Dendritic cell treated with granulocyte-macrophage colony-stimulating factor and Interleukin-4, amounts not matched to agents 40 ng/mL and 50 ng/mL, for 4 days (primary cell): Measurements from ENCODE around the gene SYNJ1.
"Not testable (repeated sequence)": the region's sequence is repeated elsewhere in the genome, so short reads cannot be mapped to it uniquely, and the experiment has no call there.

ENCODE experiments used
- H3K27ac Mint-ChIP-seq: one replicate; pipeline ENCODE4 v1.8.0; 2022; ENCODE audit warnings: mild to moderate bottlenecking, mixed read lengths
- H3K27me3 Mint-ChIP-seq: one replicate; pipeline ENCODE4 v1.8.0; 2022; ENCODE audit warnings: mild to moderate bottlenecking, mixed read lengths
- H3K36me3 Mint-ChIP-seq: one replicate; pipeline ENCODE4 v1.8.0; 2022; ENCODE audit warnings: low read depth, mixed read lengths
- H3K4me1 Mint-ChIP-seq: one replicate; pipeline ENCODE4 v1.8.0; 2022; ENCODE audit warnings: low read depth, mixed read lengths
- H3K4me3 Mint-ChIP-seq: one replicate; pipeline ENCODE4 v1.8.0; 2022; ENCODE audit warnings: mild to moderate bottlenecking, moderate library complexity, mixed read lengths
- H3K9me3 Mint-ChIP-seq: one replicate; pipeline ENCODE4 v1.8.0; 2022; ENCODE audit warnings: mixed read lengths
- intact Hi-C: fragments of 100-400 bp; cut with micrococcal nuclease; formaldehyde crosslinking; loops from one replicate; pipeline ENCODE4 v1.15.0; 2022

Gene SYNJ1, protein sequence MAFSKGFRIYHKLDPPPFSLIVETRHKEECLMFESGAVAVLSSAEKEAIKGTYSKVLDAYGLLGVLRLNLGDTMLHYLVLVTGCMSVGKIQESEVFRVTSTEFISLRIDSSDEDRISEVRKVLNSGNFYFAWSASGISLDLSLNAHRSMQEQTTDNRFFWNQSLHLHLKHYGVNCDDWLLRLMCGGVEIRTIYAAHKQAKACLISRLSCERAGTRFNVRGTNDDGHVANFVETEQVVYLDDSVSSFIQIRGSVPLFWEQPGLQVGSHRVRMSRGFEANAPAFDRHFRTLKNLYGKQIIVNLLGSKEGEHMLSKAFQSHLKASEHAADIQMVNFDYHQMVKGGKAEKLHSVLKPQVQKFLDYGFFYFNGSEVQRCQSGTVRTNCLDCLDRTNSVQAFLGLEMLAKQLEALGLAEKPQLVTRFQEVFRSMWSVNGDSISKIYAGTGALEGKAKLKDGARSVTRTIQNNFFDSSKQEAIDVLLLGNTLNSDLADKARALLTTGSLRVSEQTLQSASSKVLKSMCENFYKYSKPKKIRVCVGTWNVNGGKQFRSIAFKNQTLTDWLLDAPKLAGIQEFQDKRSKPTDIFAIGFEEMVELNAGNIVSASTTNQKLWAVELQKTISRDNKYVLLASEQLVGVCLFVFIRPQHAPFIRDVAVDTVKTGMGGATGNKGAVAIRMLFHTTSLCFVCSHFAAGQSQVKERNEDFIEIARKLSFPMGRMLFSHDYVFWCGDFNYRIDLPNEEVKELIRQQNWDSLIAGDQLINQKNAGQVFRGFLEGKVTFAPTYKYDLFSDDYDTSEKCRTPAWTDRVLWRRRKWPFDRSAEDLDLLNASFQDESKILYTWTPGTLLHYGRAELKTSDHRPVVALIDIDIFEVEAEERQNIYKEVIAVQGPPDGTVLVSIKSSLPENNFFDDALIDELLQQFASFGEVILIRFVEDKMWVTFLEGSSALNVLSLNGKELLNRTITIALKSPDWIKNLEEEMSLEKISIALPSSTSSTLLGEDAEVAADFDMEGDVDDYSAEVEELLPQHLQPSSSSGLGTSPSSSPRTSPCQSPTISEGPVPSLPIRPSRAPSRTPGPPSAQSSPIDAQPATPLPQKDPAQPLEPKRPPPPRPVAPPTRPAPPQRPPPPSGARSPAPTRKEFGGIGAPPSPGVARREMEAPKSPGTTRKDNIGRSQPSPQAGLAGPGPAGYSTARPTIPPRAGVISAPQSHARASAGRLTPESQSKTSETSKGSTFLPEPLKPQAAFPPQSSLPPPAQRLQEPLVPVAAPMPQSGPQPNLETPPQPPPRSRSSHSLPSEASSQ (N-terminal part only)

DNA sequence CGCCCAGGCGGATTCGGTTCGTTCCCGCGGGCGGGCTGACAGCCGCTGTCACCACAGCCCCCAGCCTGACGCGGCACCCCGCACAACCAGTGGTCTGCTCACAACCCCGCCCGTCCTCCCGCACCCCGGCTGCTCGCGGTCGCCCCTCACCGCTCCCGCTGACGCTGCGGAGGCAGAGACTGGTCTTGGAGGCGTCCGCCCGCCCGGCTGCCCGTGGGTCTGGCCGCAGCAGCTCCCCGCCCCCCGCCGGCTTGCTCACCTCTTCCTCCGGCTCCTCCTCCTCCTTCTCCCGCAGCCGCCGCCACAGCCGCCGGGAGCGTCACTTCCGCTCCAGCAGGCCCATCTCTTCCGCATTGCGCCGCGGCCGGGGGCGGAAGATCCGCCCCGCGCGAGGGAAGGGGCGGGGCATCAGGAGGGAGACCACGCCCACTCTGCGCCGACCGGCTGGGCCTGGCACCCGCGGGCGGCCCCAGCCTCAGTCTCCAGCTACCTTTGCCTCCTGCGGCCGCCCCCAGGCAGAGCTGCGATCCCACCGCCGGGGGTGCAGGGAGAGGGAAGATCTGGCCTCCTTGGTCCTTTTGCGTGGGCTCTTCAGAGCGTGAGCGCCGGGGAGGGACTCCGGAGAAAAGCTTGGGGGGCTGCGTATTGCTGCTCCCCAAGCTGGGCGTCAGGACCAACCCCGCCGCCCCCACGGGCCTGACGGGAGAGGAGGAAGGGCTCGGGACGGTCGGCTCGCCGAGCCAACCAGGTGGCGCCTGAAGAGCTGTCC lies at the start of gene SYNJ1:
Gene SYNJ1, minus strand, starts transcription at position 327 of the 769 bp plus-strand sequence. CDS start 1,118 bp downstream, outside the sequence.
- peaks cover 45% of the 10 kb centered on the region for H3K36me3 Mint-ChIP-seq
- peaks cover 41% of the 10 kb centered on the region for H3K4me1 Mint-ChIP-seq
- H3K4me3 Mint-ChIP-seq: peak within 1 kb of the TSS; percentile 99
- no peaks in the 10 kb centered on the region for H3K9me3 Mint-ChIP-seq
- H3K27me3 Mint-ChIP-seq: no peaks in the 10 kb centered on the region
- intact Hi-C loops: loop anchor here (2.0 kb wide), 1 partner anchor 43 kb away; the partner anchor contains the start of gene PAXBP1
- peak within 1 kb of the TSS; percentile 99 for H3K27ac Mint-ChIP-seq

DNA sequence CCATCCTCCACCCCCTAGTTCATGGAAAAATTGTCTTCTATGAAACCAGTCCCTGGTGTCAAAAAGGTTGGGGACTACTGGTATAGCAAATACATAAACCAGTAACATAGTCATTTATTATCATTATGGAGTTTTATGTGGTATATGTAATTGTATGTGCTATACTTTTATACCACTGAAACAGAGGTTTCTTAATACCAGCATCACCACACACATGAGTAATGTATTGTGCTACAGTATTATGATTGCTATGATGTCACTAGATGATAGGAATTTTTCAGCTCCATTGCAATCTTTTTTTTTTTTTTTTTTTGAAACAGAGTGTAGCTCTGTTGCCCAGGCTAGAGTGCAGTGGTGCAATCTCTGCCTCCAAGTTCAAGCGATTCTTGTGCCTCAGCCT lies 49.5 kb upstream of the SYNJ1 start:
- no peaks in the 10 kb centered on the region for H3K36me3 Mint-ChIP-seq
- no peak overlapping the region for H3K27ac Mint-ChIP-seq
- intact Hi-C loops: no loop called here
- H3K9me3 Mint-ChIP-seq: no peaks in the 10 kb centered on the region
- no peaks in the 10 kb centered on the region for H3K27me3 Mint-ChIP-seq
- peaks cover 14% of the 10 kb centered on the region for H3K4me1 Mint-ChIP-seq
- no peak overlapping the region for H3K4me3 Mint-ChIP-seq

DNA sequence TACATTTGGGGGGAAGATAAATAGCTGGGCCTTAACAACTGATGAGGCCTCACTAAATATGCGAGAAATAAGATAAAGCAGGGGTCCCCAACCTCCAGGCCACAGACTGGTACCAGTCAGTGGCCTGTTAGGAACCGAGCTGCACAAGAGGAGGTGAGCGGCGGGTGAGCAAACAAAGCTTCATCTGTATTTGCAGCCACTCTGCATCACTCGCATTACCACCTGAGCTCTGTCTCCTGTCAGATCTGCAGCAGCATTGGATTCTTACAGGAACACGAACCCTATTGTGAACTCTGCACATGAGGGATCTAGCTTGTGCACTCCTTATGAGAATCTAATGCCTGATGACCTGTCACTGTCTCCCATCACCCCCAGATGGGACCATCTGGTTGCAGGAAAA lies 48.9 kb upstream of the SYNJ1 start:
- H3K27me3 Mint-ChIP-seq: no peaks in the 10 kb centered on the region
- H3K27ac Mint-ChIP-seq: no peak overlapping the region
- no peak overlapping the region for H3K4me3 Mint-ChIP-seq
- H3K9me3 Mint-ChIP-seq: no peaks in the 10 kb centered on the region
- peaks cover under 1% of the 10 kb centered on the region for H3K36me3 Mint-ChIP-seq
- H3K4me1 Mint-ChIP-seq: peaks cover 14% of the 10 kb centered on the region
- intact Hi-C loops: no loop called here

GRCh38 chr21:32773048-32773344 lies 45.2 kb upstream of the SYNJ1 start:
- not testable (repeated sequence) for H3K27me3 Mint-ChIP-seq, H3K9me3 Mint-ChIP-seq
- Mint-ChIP-seq H3K27ac (peak overlapping the region; percentile 91), H3K4me3 (peak overlapping the region; percentile 98), H3K36me3 (peaks cover 23% of the 10 kb centered on the region), H3K4me1 (peaks cover 17% of the 10 kb centered on the region)
- intact Hi-C loops: loop anchor here (5.0 kb wide), 1 partner anchor 54 kb away; no protein-coding TSS in a partner anchor

DNA sequence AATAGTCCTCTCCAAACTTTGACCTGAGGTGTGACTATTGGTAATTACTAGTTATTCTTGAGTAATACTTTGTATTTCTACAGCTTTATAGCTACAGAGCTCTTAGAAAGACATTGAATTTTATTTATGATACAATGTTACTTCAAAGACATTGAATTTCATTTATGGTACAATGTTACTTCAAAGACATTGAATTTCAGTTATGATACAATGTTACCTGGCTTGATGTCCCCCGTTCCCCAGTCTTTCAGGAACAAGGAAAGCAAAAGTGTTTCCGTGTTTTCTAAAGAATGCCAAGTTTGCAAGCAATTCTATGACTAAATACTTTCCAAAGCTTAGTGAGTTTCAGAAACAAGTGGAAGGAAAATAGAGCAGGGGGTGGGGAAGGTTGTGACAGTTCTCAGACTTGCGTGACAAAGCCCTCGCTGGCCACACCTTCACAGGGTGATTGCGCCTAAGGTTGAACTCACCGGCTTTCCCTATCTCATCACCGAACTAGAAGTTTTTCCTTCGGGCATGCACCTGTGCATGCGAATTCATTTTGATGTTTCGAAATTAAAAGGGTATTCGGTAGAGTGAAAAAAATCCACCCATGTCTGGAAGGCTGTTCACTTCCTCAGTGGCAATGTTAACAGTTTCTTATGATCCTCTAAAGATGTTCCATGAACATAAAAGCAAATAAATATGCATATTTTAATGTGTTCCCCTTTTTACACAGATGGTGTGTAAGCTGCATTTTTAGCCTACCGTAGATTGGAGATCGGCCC lies 44.7 kb upstream of the SYNJ1 start:
- peak overlapping the region; percentile 98 for H3K4me3 Mint-ChIP-seq
- peaks cover 22% of the 10 kb centered on the region for H3K4me1 Mint-ChIP-seq
- H3K27ac Mint-ChIP-seq: peak overlapping the region; percentile 91
- intact Hi-C loops: loop anchor here (5.0 kb wide), 1 partner anchor 55 kb away; no protein-coding TSS in a partner anchor
- peaks cover 29% of the 10 kb centered on the region for H3K36me3 Mint-ChIP-seq
- no peaks in the 10 kb centered on the region for H3K27me3 Mint-ChIP-seq
- H3K9me3 Mint-ChIP-seq: no peaks in the 10 kb centered on the region

DNA sequence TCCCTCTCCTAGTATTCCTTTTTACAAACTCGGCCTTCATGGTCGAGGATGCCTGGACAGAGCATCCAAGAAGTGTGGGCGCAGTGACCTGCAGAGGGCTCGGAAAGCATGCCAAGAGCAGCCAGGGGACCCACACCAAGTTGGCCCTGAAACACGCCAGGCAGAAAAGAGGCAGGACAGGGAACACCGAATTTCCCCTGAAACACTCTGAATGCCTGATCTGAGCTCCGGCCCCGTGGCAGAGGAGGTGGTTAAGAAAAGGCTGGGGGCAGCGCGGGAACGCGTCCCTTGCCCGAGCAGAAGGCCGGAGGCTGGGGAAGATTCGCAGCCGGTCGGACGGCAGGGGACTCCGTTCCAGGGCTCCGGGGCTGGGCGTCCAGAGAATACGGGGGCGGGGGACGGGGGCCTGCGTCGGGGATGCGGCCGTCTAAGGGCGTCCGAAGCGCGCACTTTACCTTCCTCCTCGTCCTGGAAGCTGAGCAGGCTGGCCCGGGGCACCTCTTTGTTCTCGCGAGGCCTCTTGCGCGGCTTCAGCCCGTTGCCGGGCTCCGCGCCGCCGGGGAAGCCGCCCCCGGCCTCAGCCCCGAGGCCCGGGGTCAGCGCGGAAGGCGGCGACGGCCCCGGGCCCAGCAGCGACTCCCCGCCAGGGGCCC lies 43.2 kb upstream of the SYNJ1 start:
- Mint-ChIP-seq H3K27me3 (no peaks in the 10 kb centered on the region), H3K27ac (peak overlapping the region; percentile 91), H3K4me1 (peaks cover 36% of the 10 kb centered on the region), H3K9me3 (no peaks in the 10 kb centered on the region), H3K36me3 (peaks cover 43% of the 10 kb centered on the region), H3K4me3 (peak overlapping the region; percentile 85)
- intact Hi-C loops: loop anchor here (2.0 to 5.0 kb wide), 2 partner anchors 42 to 56 kb away; partner anchors contain the start of gene SYNJ1

DNA sequence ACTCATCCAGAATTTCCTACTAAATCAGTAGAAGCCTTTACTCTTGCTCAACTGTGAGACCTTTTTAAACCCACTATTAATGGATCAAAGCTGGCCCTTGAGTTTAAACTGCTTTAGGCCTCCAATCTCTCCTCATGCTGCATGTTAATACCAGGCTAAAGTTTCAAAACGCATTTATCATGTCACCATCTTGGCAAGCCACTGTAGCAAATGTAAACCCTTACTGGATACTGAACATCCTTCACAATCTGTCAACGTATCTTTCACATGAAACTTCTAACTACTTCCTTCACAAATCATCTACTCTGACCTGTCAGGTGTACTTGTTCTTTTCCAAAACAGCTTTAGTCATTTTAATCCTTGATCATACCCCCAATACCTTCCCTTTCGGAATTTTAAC lies 40.7 kb upstream of the SYNJ1 start:
- intact Hi-C loops: no loop called here
- Mint-ChIP-seq H3K4me3 (no peak overlapping the region), H3K9me3 (no peaks in the 10 kb centered on the region), H3K27me3 (no peaks in the 10 kb centered on the region), H3K27ac (no peak overlapping the region), H3K36me3 (peaks cover 68% of the 10 kb centered on the region), H3K4me1 (peaks cover 50% of the 10 kb centered on the region)

DNA sequence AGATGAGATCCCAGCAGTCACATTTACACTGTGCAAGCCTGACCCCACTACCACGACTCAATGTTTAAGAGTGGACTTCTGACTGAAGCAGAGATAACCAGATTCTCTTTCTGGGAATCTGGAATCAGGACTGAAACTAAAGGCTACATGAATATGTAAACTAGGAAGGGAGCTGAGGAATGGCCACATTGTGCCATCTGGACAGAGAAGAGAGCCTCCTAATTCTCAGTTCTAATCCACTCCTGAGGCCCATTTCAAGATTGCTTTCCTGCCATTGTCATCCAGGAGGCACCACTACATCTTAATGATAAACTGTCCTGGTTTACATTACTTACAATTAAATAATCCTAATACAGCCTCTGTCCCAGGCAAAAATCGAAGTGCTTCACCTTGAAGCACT lies 37.2 kb upstream of the SYNJ1 start:
- Mint-ChIP-seq H3K9me3 (no peaks in the 10 kb centered on the region), H3K36me3 (peaks cover 85% of the 10 kb centered on the region), H3K27ac (no peak overlapping the region), H3K27me3 (no peaks in the 10 kb centered on the region), H3K4me3 (no peak overlapping the region), H3K4me1 (peaks cover 42% of the 10 kb centered on the region)
- intact Hi-C loops: no loop called here

DNA sequence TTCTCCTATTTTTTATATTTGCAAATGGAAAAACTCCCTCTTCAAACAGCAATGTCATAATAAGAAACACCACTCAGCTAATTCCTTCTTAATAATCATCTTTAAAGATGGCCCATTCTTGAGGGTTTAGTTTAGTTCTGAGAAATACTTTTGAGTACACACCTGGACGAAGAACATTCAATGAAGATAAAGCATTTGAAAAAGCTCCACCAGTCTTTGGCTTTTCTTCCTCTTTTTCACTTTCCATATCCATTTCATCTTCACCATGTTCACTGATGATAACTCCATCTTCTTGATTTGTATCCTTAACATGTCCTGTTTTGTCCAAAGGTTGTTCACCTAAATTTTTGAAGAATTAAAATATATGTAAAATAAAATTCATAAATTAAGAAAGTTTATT lies 36.4 kb upstream of the SYNJ1 start:
- peaks cover 94% of the 10 kb centered on the region for H3K36me3 Mint-ChIP-seq

GRCh38 chr21:32757804-32758203 lies 30.0 kb upstream of the SYNJ1 start:
- no peaks in the 10 kb centered on the region for H3K4me1 Mint-ChIP-seq
- no peaks in the 10 kb centered on the region for H3K9me3 Mint-ChIP-seq
- H3K27me3 Mint-ChIP-seq: no peaks in the 10 kb centered on the region
- H3K27ac Mint-ChIP-seq: no peak overlapping the region
- intact Hi-C loops: no loop called here
- no peak overlapping the region for H3K4me3 Mint-ChIP-seq
- peaks cover 88% of the 10 kb centered on the region for H3K36me3 Mint-ChIP-seq

More for the DNA sequence above, 36.4 kb upstream of the SYNJ1 start:
- Mint-ChIP-seq H3K27ac (no peak overlapping the region), H3K27me3 (no peaks in the 10 kb centered on the region), H3K4me1 (peaks cover 42% of the 10 kb centered on the region), H3K4me3 (no peak overlapping the region), H3K9me3 (no peaks in the 10 kb centered on the region)
- intact Hi-C loops: no loop called here

- peaks cover 92% of the 10 kb centered on the region for H3K36me3 Mint-ChIP-seq
- intact Hi-C loops: no loop called here
- H3K4me1 Mint-ChIP-seq: no peaks in the 10 kb centered on the region
- H3K27me3 Mint-ChIP-seq: no peaks in the 10 kb centered on the region
- no peak overlapping the region for H3K4me3 Mint-ChIP-seq
- no peaks in the 10 kb centered on the region for H3K9me3 Mint-ChIP-seq
- H3K27ac Mint-ChIP-seq: no peak overlapping the region
These were observed 28.3 kb upstream of the SYNJ1 start for GRCh38 chr21:32756096-32756495.
